Measurements from ENCODE around the gene KSR1. TPM values are rescaled to one million over a fixed set of nuclear protein-coding genes. Genes with fewer than 3 reads are reported as not detected.
A peak's percentile ranks its signal among the peaks of the same experiment; 100 is the strongest.

The KSR1 gene
- total and polyA plus RNA-seq, 2 of the 8 experiments (the other 6 are each of a cell fraction or from before 2014, with no cell fraction given), result 14.1 to 34.7 TPM

GRCh38 chr17:27462149-27462548 is 5.9 kb downstream of the KSR1 start:
- Histone ChIP-seq H3K9ac (replicated peaks in 1 of 4; ENCODE audit: extremely low read depth in 1 of 4, low read depth in 3 of 4, low read length in 3 of 4) (no peak overlapping the region), H3K56ac (replicated peaks; ENCODE audit: insufficient read length, low read depth, low read length) (no peak overlapping the region), H2BK12ac (ENCODE audit: low read depth, low read length) (peak overlapping the region; percentile 77; the same call in 1 of the 2 replicates), H3K79me2 (ENCODE audit: control insufficient read depth in 1 of 2, insufficient read depth in 2 of 2, low read length in 2 of 2) (peaks cover 3 to 82% of the 10 kb centered on the region in 2 experiments), H3K36me3 (ENCODE audit: control insufficient read depth in 2 of 4, insufficient read depth in 4 of 4, low read length in 3 of 4) (no peaks in the 10 kb centered on the region), H3K79me1 (ENCODE audit: low read depth, low read length) (peaks cover 22% of the 10 kb centered on the region), H3K23me2 (ENCODE audit: low read depth, low read length) (peaks cover 8% of the 10 kb centered on the region; the same call in 1 of the 2 replicates), H3K27me3 (replicated peaks in 1 of 4; ENCODE audit: control insufficient read depth in 3 of 4, extremely low read depth in 1 of 4, insufficient read depth in 3 of 4, low read length in 3 of 4) (peaks cover 0 to 7% (median 4%) of the 10 kb centered on the region in 4 experiments; a peak in 4 of 7 replicates), H3K4me3 (ENCODE audit: extremely low read depth in 1 of 4, insufficient read depth in 2 of 4, low read depth in 3 of 4, low read length in 4 of 4) (no peak overlapping the region), H3K4me2 (ENCODE audit: insufficient read depth in 1 of 2, low read depth in 2 of 2, low read length in 2 of 2) (no peak overlapping the region), H3K4me1 (replicated peaks in 1 of 4; ENCODE audit: control insufficient read depth in 3 of 4, insufficient read depth in 4 of 4, low read length in 3 of 4) (peaks cover 8 to 29% (median 17%) of the 10 kb centered on the region in 4 experiments), H3K9me3 (ENCODE audit: insufficient read depth in 2 of 2, low read depth in 1 of 2, low read length in 1 of 2) (no peaks in the 10 kb centered on the region), H2AK5ac (ENCODE audit: low read depth, low read length) (no peak overlapping the region), H4K20me1 (replicated peaks in 1 of 2; ENCODE audit: control insufficient read depth in 1 of 2, insufficient read depth in 2 of 2, low read length in 2 of 2) (peaks cover 10 to 28% of the 10 kb centered on the region in 2 experiments), H2BK20ac (ENCODE audit: low read length) (no peak overlapping the region), H3K14ac (ENCODE audit: insufficient read length) (no peak overlapping the region), H2AFZ (ENCODE audit: low read length) (no peak overlapping the region), H4K8ac (ENCODE audit: extremely low read depth, insufficient read depth, low read length) (no peak overlapping the region), H2BK15ac (ENCODE audit: low read length) (no peak overlapping the region), H4K91ac (replicated peaks; ENCODE audit: insufficient read length, low read length) (no peak overlapping the region), H3K23ac (ENCODE audit: insufficient read length) (no peak overlapping the region), H2BK5ac (ENCODE audit: low read depth, low read length) (no peak overlapping the region), H3K4ac (replicated peaks; ENCODE audit: insufficient read length, low read depth, low read length) (no peak overlapping the region), H3K18ac (ENCODE audit: extremely low read depth, low read length) (no peak overlapping the region), H3K27ac (ENCODE audit: low read depth, low read length) (no peak overlapping the region), H4K5ac (ENCODE audit: insufficient read length, low read depth, low read length) (no peak overlapping the region), H2BK120ac (replicated peaks; ENCODE audit: low read depth, low read length) (no peak overlapping the region)
- no peak for DNase-seq (ENCODE audit: low read depth in 1 of 2, low spot score in 2 of 2)
- FAIRE-seq, result no peak
- 94% methylated on average over 6 of the region's 6 CpGs; no CpG with 5 or more reads in 1 of the 2 experiments for WGBS, 2 experiments (ENCODE audit: extremely low coverage in 1 of 2, insufficient coverage in 1 of 2, insufficient read length in 1 of 2, insufficient replicate concordance in 2 of 2, low coverage in 1 of 2, low lambda C conversion rate in 2 of 2, missing lambda C conversion rate in 1 of 2)
- ChIA-PET CTCF (ENCODE audit: partially characterized antibody) (interaction anchor here (1.2 to 17.4 kb wide), 4 partner anchors 9 to 138 kb away, joined by 3 to 209 read pairs (median 6); no protein-coding TSS in a partner anchor), POLR2A (ENCODE audit: partially characterized antibody) (no interaction called here)
- TF ChIP-seq JUND (IDR thresholded peaks at IDR 0.05; ENCODE audit: low read length), result no peak
- no peak for TF ChIP-seq BACH1 (IDR thresholded peaks at IDR 0.05; ENCODE audit: low read length)
- no peak for TF ChIP-seq EZH2 (IDR thresholded peaks at IDR 0.05; ENCODE audit: low read depth, low read length, severe bottlenecking)
- TF ChIP-seq BRCA1 (IDR thresholded peaks at IDR 0.05; ENCODE audit: low read depth, low read length), result no peak
- no peak for TF ChIP-seq EP300 (IDR thresholded peaks at IDR 0.05; ENCODE audit: borderline replicate concordance in 1 of 2, low read depth in 2 of 2, low read length in 2 of 2)
- TF ChIP-seq KDM4A (IDR thresholded peaks at IDR 0.05; ENCODE audit: low read depth, low read length, severe bottlenecking), result no peak
- TF ChIP-seq TEAD4 (IDR thresholded peaks at IDR 0.05; ENCODE audit: low read depth, low read length), result no peak
- no peak for TF ChIP-seq CHD2 (IDR thresholded peaks at IDR 0.05; ENCODE audit: low read length)
- no peak for TF ChIP-seq SUZ12 (IDR thresholded peaks at IDR 0.05; ENCODE audit: low read length)
- no peak for TF ChIP-seq POU5F1 (IDR thresholded peaks at IDR 0.05; ENCODE audit: low read depth, low read length)
- no peak for TF ChIP-seq HDAC6 (IDR thresholded peaks at IDR 0.05; ENCODE audit: low read depth, low read length)
- no peak for TF ChIP-seq KDM5A (IDR thresholded peaks at IDR 0.05; ENCODE audit: low read length)
- no peak for TF ChIP-seq ASH2L (IDR thresholded peaks at IDR 0.05; ENCODE audit: low read length)
- TF ChIP-seq PHF8 (conservative IDR thresholded peaks at IDR 0.05; ENCODE audit: low read depth, low read length), result no peak
- TF ChIP-seq MAFK (IDR thresholded peaks at IDR 0.05; ENCODE audit: low read depth, low read length), result no peak

All from H1 (cell line).